Hippocampal formation (tissue), 2 donors: ENCODE data around the gene SALL1.

Experiments
- DNase-seq, 2 donors: peaks; one replicate each; lab custom pipeline; 2025; lab: John Stamatoyannopoulos, UW

SALL1 gene

GRCh38 chr16:51111759-51112158, 39.3 kb downstream of the SALL1 start:
- DNase-seq, result no peak

- no peak for DNase-seq
Measured at GRCh38 chr16:51110700-51111157, 40.3 kb downstream of the SALL1 start.

DNA sequence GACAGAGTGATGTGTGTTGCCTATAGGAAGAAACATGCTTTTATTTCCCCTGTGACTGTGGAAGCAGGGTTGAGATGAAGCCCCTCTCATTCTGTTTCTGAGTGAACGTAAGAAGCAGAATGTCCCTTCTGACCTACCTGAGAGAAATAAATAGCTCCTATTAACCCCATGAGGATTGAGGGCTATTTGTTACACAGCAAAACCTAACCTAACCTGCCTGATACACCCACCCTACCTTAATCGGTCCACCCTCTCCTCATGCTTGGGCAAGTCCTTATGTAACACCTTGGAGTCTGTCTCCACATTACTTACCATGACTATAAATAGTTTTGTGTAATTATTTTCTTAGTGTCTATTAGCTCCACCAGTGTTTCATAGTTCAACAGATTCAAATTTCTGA, 41.9 kb downstream of the SALL1 start:
- no peak for DNase-seq

DNA sequence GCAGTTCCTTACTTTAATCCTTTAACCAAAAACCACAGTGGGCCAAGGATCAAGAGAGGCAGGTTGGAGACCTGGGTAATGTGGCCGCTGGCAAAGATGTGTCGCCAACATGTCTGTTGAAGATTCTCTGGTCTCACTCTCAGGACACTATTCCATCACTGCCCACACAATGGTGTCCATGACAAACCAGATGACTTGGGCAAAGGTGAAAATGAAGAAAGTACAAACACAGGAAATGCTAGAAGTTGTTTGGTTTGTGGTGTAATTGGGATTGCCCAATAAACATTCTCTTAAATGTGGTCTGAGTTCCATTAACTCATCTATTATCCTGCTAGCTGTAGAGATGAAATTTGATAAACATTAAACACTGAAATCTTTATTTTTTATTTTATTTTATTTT, 43.3 kb downstream of the SALL1 start:
- no peak for DNase-seq

GRCh38 chr16:51106535-51106934, 44.5 kb downstream of the SALL1 start:
- no peak for DNase-seq

- DNase-seq, result no peak
Measured at GRCh38 chr16:51103590-51103989, 47.5 kb downstream of the SALL1 start.

DNA sequence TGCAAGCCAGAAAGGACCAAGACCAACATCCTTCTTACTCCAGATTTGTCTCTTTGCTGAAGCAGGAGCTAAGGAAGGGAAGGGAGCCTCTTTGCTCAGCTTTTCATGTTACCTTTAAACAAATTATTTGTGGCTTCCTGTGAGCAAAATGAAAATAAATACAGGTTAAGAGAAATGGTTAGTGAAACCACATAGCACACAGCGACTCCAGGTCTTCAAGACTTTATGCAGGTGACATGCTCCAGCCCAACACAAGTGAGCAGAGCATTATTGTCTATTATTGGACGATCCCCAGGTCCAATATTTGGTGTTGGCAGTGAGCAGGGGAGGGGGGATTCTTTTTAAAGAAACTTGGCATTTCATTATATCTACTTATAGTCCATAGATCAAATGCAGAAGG, 53.3 kb downstream of the SALL1 start:
- no peak for DNase-seq

- DNase-seq, result no peak
Measured at GRCh38 chr16:51095890-51096626, 55.0 kb downstream of the SALL1 start.

GRCh38 chr16:51095084-51095881, 55.8 kb downstream of the SALL1 start:
- DNase-seq, result no peak

DNA sequence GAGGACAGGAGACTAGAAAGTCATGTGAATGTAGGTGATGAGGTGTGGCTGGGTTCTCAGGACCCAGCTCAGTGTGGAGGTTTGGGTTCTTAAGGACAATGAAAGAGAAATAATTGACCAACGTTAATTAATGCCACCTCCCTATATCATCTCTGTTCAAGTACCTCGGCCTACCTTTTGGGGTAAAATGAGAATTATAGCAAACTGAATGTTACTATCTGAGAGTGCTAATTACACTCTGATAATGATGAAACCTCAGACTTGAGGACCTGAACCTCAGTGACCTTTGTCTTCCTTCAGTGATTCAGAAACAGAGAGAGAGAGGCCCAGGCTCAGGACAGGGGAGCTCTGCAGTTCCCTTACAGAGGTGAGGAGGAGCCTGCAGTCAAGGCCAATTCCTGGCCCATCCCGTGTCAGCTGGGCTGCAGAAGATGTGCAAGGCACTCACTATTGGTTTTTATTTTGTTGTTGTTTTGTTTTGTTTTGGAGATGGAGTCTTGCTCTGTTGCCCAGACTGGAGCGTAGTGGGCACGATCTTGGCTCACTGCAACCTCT, 57.3 kb downstream of the SALL1 start:
- no peak for DNase-seq
